ENCODE measurements around the gene KRT40.

Gene KRT40

DNA sequence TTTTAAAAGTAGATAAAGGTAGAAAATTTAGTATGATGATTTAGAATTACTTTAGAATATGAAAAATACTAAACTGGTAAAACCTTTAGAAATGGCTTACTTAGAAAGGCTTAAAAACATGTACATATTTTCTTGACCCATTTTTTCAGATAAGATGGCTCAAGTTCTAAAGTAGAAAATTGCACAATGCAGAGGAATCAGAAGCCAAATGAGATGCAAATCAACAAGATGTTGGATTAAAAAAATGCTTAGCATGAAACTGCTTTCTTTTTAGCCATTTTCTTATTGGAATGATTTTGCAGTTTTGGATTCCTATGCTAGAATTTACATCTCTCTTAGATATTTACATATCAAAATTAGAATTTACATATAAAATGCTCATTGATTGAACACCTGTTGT lies 26.3 kb upstream of the KRT40 start:
- H3K79me2 ChIP-seq (ENCODE audit: insufficient read depth, low read length): no peaks in the 10 kb centered on the region
- H3K27me3 ChIP-seq (ENCODE audit: insufficient read depth, low read length, poor library complexity, severe bottlenecking): no peaks in the 10 kb centered on the region
- no peak overlapping the region for H3K9ac ChIP-seq (ENCODE audit: low read depth, low read length, poor library complexity, severe bottlenecking)
- no peaks in the 10 kb centered on the region for H3K9me3 ChIP-seq (ENCODE audit: insufficient read depth, low read depth, low read length)
- no peaks in the 10 kb centered on the region for H3K9me2 ChIP-seq (replicated peaks; ENCODE audit: low read depth, low read length)
- H3K4me1 ChIP-seq (ENCODE audit: insufficient read depth, low read length, poor library complexity, severe bottlenecking): no peaks in the 10 kb centered on the region
- H4K20me1 ChIP-seq (ENCODE audit: insufficient read depth, low read length, poor library complexity, severe bottlenecking): no peaks in the 10 kb centered on the region
- H3K36me3 ChIP-seq (ENCODE audit: insufficient read depth, low read length): no peaks in the 10 kb centered on the region
- H3K4me2 ChIP-seq (ENCODE audit: low read depth, low read length, poor library complexity, severe bottlenecking): no peak overlapping the region
- no peak for TF ChIP-seq EZH2phosphoT487 (IDR thresholded peaks at IDR 0.05; ENCODE audit: borderline replicate concordance)
- TF ChIP-seq, protein P1, sequence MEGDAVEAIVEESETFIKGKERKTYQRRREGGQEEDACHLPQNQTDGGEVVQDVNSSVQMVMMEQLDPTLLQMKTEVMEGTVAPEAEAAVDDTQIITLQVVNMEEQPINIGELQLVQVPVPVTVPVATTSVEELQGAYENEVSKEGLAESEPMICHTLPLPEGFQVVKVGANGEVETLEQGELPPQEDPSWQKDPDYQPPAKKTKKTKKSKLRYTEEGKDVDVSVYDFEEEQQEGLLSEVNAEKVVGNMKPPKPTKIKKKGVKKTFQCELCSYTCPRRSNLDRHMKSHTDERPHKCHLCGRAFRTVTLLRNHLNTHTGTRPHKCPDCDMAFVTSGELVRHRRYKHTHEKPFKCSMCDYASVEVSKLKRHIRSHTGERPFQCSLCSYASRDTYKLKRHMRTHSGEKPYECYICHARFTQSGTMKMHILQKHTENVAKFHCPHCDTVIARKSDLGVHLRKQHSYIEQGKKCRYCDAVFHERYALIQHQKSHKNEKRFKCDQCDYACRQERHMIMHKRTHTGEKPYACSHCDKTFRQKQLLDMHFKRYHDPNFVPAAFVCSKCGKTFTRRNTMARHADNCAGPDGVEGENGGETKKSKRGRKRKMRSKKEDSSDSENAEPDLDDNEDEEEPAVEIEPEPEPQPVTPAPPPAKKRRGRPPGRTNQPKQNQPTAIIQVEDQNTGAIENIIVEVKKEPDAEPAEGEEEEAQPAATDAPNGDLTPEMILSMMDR (conservative IDR thresholded peaks at IDR 0.05; ENCODE audit: low read length): no peak
- no peak overlapping the region for H2AFZ ChIP-seq (ENCODE audit: low read length)
- no peak overlapping the region for H3K4me3 ChIP-seq (ENCODE audit: low read length, poor library complexity, severe bottlenecking)
- H3F3A ChIP-seq (ENCODE audit: low read depth): no peaks in the 10 kb centered on the region

- no peak overlapping the region for H3K4me2 ChIP-seq (ENCODE audit: low read depth, low read length, poor library complexity, severe bottlenecking)
- TF ChIP-seq, protein P1 (conservative IDR thresholded peaks at IDR 0.05; ENCODE audit: low read length): no peak
- no peak for TF ChIP-seq EZH2phosphoT487 (IDR thresholded peaks at IDR 0.05; ENCODE audit: borderline replicate concordance)
Measured at GRCh38 chr17:41009936-41010335, 25.8 kb upstream of the KRT40 start.

GRCh38 chr17:41009301-41009760 lies 25.2 kb upstream of the KRT40 start:
- Histone ChIP-seq H3K4me3 (ENCODE audit: low read length, poor library complexity, severe bottlenecking) (no peak overlapping the region), H3K27me3 (ENCODE audit: insufficient read depth, low read length, poor library complexity, severe bottlenecking) (no peaks in the 10 kb centered on the region), H4K20me1 (ENCODE audit: insufficient read depth, low read length, poor library complexity, severe bottlenecking) (no peaks in the 10 kb centered on the region), H3K4me2 (ENCODE audit: low read depth, low read length, poor library complexity, severe bottlenecking) (no peak overlapping the region), H3K4me1 (ENCODE audit: insufficient read depth, low read length, poor library complexity, severe bottlenecking) (no peaks in the 10 kb centered on the region), H3K79me2 (ENCODE audit: insufficient read depth, low read length) (no peaks in the 10 kb centered on the region), H2AFZ (ENCODE audit: low read length) (no peak overlapping the region), H3K9ac (ENCODE audit: low read depth, low read length, poor library complexity, severe bottlenecking) (no peak overlapping the region), H3K9me3 (ENCODE audit: insufficient read depth, low read depth, low read length) (no peaks in the 10 kb centered on the region), H3K36me3 (ENCODE audit: insufficient read depth, low read length) (no peaks in the 10 kb centered on the region), H3F3A (ENCODE audit: low read depth) (no peaks in the 10 kb centered on the region), H3K9me2 (replicated peaks; ENCODE audit: low read depth, low read length) (no peaks in the 10 kb centered on the region)
- TF ChIP-seq, protein P1 (conservative IDR thresholded peaks at IDR 0.05; ENCODE audit: low read length): no peak

More at GRCh38 chr17:41009936-41010335, 25.8 kb upstream of the KRT40 start:
- H3F3A ChIP-seq (ENCODE audit: low read depth): no peaks in the 10 kb centered on the region
- no peak overlapping the region for H2AFZ ChIP-seq (ENCODE audit: low read length)
- no peaks in the 10 kb centered on the region for H4K20me1 ChIP-seq (ENCODE audit: insufficient read depth, low read length, poor library complexity, severe bottlenecking)
- no peak overlapping the region for H3K9ac ChIP-seq (ENCODE audit: low read depth, low read length, poor library complexity, severe bottlenecking)
- H3K9me3 ChIP-seq (ENCODE audit: insufficient read depth, low read depth, low read length): no peaks in the 10 kb centered on the region
- H3K27me3 ChIP-seq (ENCODE audit: insufficient read depth, low read length, poor library complexity, severe bottlenecking): no peaks in the 10 kb centered on the region
- no peak overlapping the region for H3K4me3 ChIP-seq (ENCODE audit: low read length, poor library complexity, severe bottlenecking)
- no peaks in the 10 kb centered on the region for H3K4me1 ChIP-seq (ENCODE audit: insufficient read depth, low read length, poor library complexity, severe bottlenecking)
- H3K79me2 ChIP-seq (ENCODE audit: insufficient read depth, low read length): no peaks in the 10 kb centered on the region
- no peaks in the 10 kb centered on the region for H3K36me3 ChIP-seq (ENCODE audit: insufficient read depth, low read length)
- no peaks in the 10 kb centered on the region for H3K9me2 ChIP-seq (replicated peaks; ENCODE audit: low read depth, low read length)

Data from Loucy (cell line).